ENCODE data around the gene CNTN1. TPM values are rescaled to one million over a fixed set of nuclear protein-coding genes. Genes with fewer than 3 reads are reported as not detected.

The CNTN1 gene
- total and polyA plus RNA-seq, 10 of the 15 experiments (the other 5 are each of a cell fraction or from before 2014, with no cell fraction given), result 0.06 to 0.14 TPM; not detected in 8

GRCh38 chr12:40820794-40821484 is 128.7 kb downstream of the CNTN1 start (continued):
- TF ChIP-seq SIX5 (IDR thresholded peaks at IDR 0.05; ENCODE audit: low read depth, low read length, severe bottlenecking), result no peak

GRCh38 chr12:40825156-40825555 is 132.9 kb downstream of the CNTN1 start:
- DNase-seq (ENCODE audit: low read depth, low spot score) (no peak), ATAC-seq (no peak), FAIRE-seq (no peak)
- RAD21 ChIA-PET (ENCODE audit: unreplicated experiment), result no interaction called here
- CTCF ChIA-PET, result no interaction called here
- Histone ChIP-seq H3K9me3 (replicated peaks; ENCODE audit: control insufficient read depth, insufficient read depth, low read length) (no peaks in the 10 kb centered on the region), H3K4me1 (ENCODE audit: control insufficient read depth, insufficient read depth, low read length) (no peaks in the 10 kb centered on the region), H2AFZ (ENCODE audit: control insufficient read depth, low read depth, low read length) (no peak overlapping the region), H3K27ac (ENCODE audit: control insufficient read depth, insufficient read depth) (no peak overlapping the region), H3K27me3 (replicated peaks in 1 of 2; ENCODE audit: control insufficient read depth in 2 of 2, insufficient read depth in 2 of 2, low read length in 1 of 2) (no peaks in the 10 kb centered on the region), H3K36me3 (ENCODE audit: control insufficient read depth in 2 of 2, insufficient read depth in 2 of 2, low read length in 1 of 2) (no peaks in the 10 kb centered on the region), H4K20me1 (ENCODE audit: control insufficient read depth, insufficient read depth) (no peaks in the 10 kb centered on the region), H3K4me3 (no peak overlapping the region), H3K79me2 (ENCODE audit: control insufficient read depth, insufficient read depth, low read length) (no peaks in the 10 kb centered on the region), H3K4me2 (ENCODE audit: control insufficient read depth, insufficient read depth) (no peak overlapping the region), H3K9ac (ENCODE audit: control insufficient read depth, insufficient read depth, low read length) (no peak overlapping the region)
- SMC1A ChIA-PET (ENCODE audit: uncharacterized antibody, unreplicated experiment), result no interaction called here
- POLR2A ChIA-PET, result no interaction called here
- TF ChIP-seq YY1 (IDR thresholded peaks at IDR 0.05; ENCODE audit: low read depth, low read length), result no peak
- TF ChIP-seq BHLHE40 (IDR thresholded peaks at IDR 0.05; ENCODE audit: borderline replicate concordance in 1 of 2, low read depth in 2 of 2, low read length in 1 of 2), result no peak
- TF ChIP-seq BCL11A (IDR thresholded peaks at IDR 0.05; ENCODE audit: low read depth, low read length), result no peak
- TF ChIP-seq BCL3 (IDR thresholded peaks at IDR 0.05; ENCODE audit: borderline replicate concordance, insufficient read depth, low read depth, low read length, poor library complexity, severe bottlenecking), result no peak
- TF ChIP-seq PRDM15 (CRISPR knock-in tag; IDR thresholded peaks at IDR 0.05), result no peak
- no peak for TF ChIP-seq HSF1 (IDR thresholded peaks at IDR 0.05; ENCODE audit: low read depth, low read length)
- TF ChIP-seq CTCF (IDR thresholded peaks at IDR 0.05 in 2 of 3, conservative IDR thresholded peaks at IDR 0.05 in 1 of 3; ENCODE audit: control insufficient read depth in 2 of 3, extremely low read depth in 1 of 3, insufficient read depth in 1 of 3, low read depth in 3 of 3, low read length in 3 of 3), result no peak
- in situ Hi-C loops (cut with MboI) (no loop called here), intact Hi-C loops (cut with micrococcal nuclease; ENCODE audit: unreplicated experiment) (no loop called here)
- no TSS peak for BruUV-seq (replicated peaks)
